GF-D8 (cell line): Measurements from ENCODE around the gene LYPLAL1.
"Not testable (repeated sequence)": the region's sequence is repeated elsewhere in the genome, so short reads cannot be mapped to it uniquely, and the experiment has no call there.

ENCODE experiments used
- DNase-seq: peaks from one replicate; lab custom pipeline; 2025; lab: John Stamatoyannopoulos, UW

The LYPLAL1 gene

DNA sequence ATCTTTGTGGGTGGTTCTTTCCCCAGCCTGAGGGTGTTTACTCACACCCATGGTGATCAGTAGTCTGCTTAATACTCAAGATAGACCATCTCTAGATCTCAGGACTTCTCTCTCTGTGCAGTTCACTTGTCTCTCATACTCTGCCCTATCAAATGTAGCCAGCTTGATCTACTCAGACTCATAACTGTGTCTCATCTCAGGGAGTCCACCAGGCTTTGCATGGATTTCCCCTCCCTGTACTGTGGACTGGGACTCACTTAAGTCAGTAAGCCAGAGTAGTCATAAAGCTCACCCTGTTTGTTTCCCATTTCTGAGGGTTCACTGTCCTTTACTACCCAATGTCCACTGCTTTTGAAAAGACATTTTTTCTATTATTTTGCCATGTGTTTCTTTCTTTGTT is 41.8 kb downstream of the LYPLAL1 start:
- DNase-seq, result no peak

DNA sequence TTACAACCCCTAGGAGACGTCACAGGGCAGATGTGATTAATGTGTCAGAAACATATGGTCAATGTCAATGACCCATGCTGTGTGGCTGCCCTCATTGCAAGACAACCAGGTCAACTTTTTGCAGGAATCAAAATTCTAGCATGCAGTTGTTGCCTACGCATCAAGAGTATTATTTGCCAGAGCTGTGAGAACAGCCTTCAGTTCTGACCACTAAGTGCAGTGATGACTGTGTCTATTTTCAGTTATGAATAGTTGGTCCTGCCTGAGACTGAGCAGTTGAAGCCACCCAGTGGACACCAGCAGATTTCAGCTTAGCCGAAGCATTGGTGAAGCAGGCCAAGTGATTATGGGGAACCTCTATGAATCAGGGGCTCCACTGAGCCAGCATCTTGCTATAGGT is 47.3 kb downstream of the LYPLAL1 start:
- no peak for DNase-seq

- no peak for DNase-seq
Observed at GRCh38 chr1:219223496-219223895, 49.8 kb downstream of the LYPLAL1 start.

GRCh38 chr1:219226196-219226595 is 52.5 kb downstream of the LYPLAL1 start:
- no peak for DNase-seq

GRCh38 chr1:219227360-219228057 is 53.8 kb downstream of the LYPLAL1 start:
- DNase-seq, result no peak

DNA sequence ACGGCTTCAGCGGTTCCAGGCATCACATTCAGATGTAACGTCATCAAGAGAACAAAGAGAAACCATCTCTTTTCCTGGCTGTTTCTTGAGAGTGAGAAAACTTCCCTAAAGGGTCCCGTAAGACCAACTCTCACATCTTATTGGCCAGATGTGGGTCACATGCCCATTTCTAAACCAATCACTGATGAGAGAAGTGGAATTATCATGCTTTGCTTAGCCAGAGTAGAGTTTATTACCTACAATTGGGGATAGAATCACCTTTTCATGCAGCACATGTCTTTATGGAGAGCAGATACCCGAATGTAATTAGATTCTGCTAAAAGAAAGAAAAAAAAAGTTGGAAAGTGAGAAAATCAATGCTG is 54.4 kb downstream of the LYPLAL1 start:
- no peak for DNase-seq

DNA sequence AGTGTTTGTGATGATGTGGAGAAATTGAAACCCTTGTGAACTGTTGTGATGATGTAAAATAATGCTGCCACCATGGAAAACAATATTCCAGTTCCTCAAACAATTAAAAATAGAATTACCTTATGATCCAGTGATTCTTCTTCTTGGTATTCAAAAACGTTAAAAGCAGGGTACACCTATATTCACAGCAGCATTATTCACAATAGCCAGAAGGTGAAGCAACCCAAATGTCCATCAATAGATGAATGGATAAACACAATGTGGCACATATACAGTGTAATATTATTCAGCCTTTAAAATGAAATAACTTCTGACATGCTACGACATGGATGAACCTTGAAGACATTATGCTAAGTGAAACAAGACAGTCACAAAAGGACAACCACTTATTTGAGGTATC is 59.2 kb downstream of the LYPLAL1 start:
- no peak for DNase-seq

DNA sequence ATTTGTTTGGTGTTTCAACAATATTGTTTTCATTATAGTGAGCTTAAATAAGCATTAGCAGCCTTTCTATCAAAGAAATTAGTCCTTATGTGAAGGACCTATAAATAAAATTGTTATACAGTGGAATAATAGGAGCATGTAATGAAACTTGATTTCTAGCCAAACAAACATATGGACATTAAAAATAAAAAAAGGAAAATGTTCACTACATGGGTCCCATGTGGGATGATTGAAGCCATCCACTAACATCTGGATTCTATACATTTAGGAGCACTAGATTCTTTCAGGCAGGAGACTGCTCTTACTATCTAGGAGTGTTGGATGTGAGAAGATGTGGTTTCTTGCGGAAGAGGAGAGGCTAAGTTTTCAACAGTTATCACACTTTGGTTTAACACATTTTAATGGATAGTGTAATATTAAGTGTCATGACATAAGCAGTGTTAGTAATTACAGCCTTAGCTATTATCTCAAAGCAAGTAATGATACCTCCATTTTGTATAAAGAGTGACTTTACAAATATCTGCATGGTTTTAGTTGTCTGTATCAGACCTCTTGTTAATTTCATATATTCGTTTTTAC is 62.3 kb downstream of the LYPLAL1 start:
- no peak for DNase-seq

- no peak for DNase-seq
Observed at GRCh38 chr1:219236933-219237610, 63.4 kb downstream of the LYPLAL1 start.

DNA sequence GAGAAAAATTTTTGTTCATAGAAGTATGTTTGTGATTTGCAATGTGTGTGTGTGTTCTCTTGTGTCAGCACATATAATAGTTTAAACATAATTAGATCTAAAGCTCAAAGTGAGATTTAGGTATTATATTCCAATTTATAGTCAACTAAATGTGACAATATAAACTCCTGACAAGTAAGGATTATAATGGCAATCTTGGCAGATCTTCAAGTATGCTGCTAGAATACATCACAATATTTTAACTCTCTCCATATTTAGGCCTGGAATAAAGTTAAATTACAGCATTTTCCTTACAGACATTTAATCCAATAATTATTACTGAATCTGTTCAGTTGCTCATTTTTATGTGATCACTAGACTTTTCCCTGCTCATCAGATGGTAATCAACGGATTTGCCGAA is 65.8 kb downstream of the LYPLAL1 start:
- DNase-seq, result no peak

DNA sequence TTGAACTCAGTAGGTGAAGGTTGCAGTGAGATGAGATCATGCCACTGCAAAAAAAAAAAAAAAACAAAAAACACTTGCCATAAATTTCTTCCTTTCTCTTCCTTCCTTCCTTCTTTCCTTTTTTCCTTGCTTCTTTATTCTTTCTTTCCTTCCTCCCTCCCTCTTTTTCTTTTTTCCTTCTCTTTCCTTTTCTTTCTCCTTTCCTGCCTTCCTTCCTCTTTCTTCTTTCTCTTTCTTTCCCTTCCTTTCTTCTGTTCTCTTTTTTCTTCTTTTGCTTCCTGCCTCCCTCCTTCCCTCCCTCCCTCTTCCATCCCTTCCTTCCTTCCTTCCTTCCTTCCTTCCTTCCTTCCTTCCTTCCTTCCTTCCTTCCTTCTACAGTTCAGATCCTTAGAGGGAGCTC is 71.2 kb downstream of the LYPLAL1 start:
- DNase-seq, result no peak

GRCh38 chr1:219247441-219247840 is 73.8 kb downstream of the LYPLAL1 start:
- no peak for DNase-seq

GRCh38 chr1:219250468-219250867 is 76.8 kb downstream of the LYPLAL1 start:
- not testable (repeated sequence) for DNase-seq

GRCh38 chr1:219257751-219258150 is 84.1 kb downstream of the LYPLAL1 start:
- no peak for DNase-seq

DNA sequence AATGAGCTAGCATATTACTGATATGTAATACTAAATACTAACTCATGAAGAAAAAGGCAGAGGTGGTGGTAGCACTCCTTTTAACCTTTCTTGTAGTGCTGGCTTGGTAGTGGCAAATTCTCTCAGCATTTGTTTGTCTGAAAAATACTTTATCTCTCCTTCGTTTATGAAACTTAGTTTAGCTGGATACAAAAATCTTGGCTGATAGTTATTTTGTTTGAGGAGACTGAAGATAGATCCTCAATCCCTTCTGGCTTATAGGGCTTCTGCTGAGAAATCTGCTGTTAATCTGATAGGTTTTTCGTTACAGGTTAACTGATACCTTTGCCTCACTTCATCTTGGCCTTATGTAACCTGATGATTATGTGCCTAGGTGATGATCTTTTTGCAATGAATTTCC is 87.8 kb downstream of the LYPLAL1 start:
- DNase-seq, result no peak
